NCI-H524 treated with DMSO at 0.1 percent for 48 hours (cell line): Measurements from ENCODE around the gene LYZL2.
"Not testable (repeated sequence)": the region's sequence is repeated elsewhere in the genome, so short reads cannot be mapped to it uniquely, and the experiment has no call there.

Source experiments
- DNase-seq: peaks from one replicate; lab custom pipeline; 2025; lab: John Stamatoyannopoulos, UW

LYZL2 gene

GRCh38 chr10:30594077-30594476, 35.5 kb downstream of the LYZL2 start:
- no peak for DNase-seq

GRCh38 chr10:30592770-30593169, 36.8 kb downstream of the LYZL2 start:
- DNase-seq = not testable (repeated sequence)

GRCh38 chr10:30591249-30591670, 38.3 kb downstream of the LYZL2 start:
- no peak for DNase-seq

- DNase-seq = no peak
These were observed 40.1 kb downstream of the LYZL2 start for GRCh38 chr10:30589441-30589840.

GRCh38 chr10:30587522-30588031, 42.0 kb downstream of the LYZL2 start:
- no peak for DNase-seq

GRCh38 chr10:30586828-30587227, 42.7 kb downstream of the LYZL2 start:
- DNase-seq = no peak

GRCh38 chr10:30583778-30584415, 45.7 kb downstream of the LYZL2 start:
- no peak for DNase-seq

- no peak for DNase-seq
These were observed 47.7 kb downstream of the LYZL2 start for GRCh38 chr10:30581779-30582380.

- no peak for DNase-seq
These were observed 48.9 kb downstream of the LYZL2 start for GRCh38 chr10:30580676-30581075.

GRCh38 chr10:30580241-30580640, 49.3 kb downstream of the LYZL2 start:
- no peak for DNase-seq

- DNase-seq = peak; percentile 7
These were observed 50.0 kb downstream of the LYZL2 start for GRCh38 chr10:30579574-30579973.

GRCh38 chr10:30577048-30577447, 52.5 kb downstream of the LYZL2 start:
- no peak for DNase-seq

GRCh38 chr10:30576641-30577040, 52.9 kb downstream of the LYZL2 start:
- no peak for DNase-seq

- no peak for DNase-seq
These were observed 55.1 kb downstream of the LYZL2 start for GRCh38 chr10:30574432-30574796.

GRCh38 chr10:30573721-30574431, 55.7 kb downstream of the LYZL2 start:
- no peak for DNase-seq

- no peak for DNase-seq
These were observed 64.1 kb downstream of the LYZL2 start for GRCh38 chr10:30565449-30565848.

- no peak for DNase-seq
These were observed 66.8 kb downstream of the LYZL2 start for GRCh38 chr10:30562787-30563186.
